Astrocyte (in vitro differentiated cells and primary cell): ENCODE data around the gene SLC22A31. TPM values are rescaled to one million over a fixed set of nuclear protein-coding genes. Genes with fewer than 3 reads are reported as not detected.

Source experiments
- DNase-seq: peaks from one replicate; pipeline ENCODE4 v3.0.0-alpha.2; 2010; ENCODE audit warnings: low read depth
- FAIRE-seq: peaks from 2 replicates; lab custom pipeline; 2011; peaks lifted over from hg19 to GRCh38; lab: Jason Lieb, UNC
- H2AFZ ChIP-seq: 2 replicates; pipeline ENCODE4 v1.6.0; 2012; ENCODE audit warnings: low read depth, low read length, inconsistent platforms
- H3K27ac ChIP-seq: 2 replicates; pipeline ENCODE4 v1.5.1; 2011; ENCODE audit warnings: low read depth, low read length, inconsistent platforms
- H3K27me3 ChIP-seq: 2 replicates; pipeline ENCODE4 v1.6.0; 2011; ENCODE audit warnings: low read length, inconsistent platforms; ENCODE audit not compliant: insufficient read depth
- H3K36me3 ChIP-seq: 2 replicates; pipeline ENCODE4 v1.5.1; 2011; ENCODE audit warnings: low read length, inconsistent platforms; ENCODE audit not compliant: insufficient read depth
- H3K4me1 ChIP-seq: 2 replicates; pipeline ENCODE4 v1.5.1; 2011; ENCODE audit warnings: low read length, inconsistent platforms; ENCODE audit not compliant: insufficient read depth
- H3K4me2 ChIP-seq: 2 replicates; pipeline ENCODE4 v1.6.0; 2012; ENCODE audit warnings: low read length, inconsistent platforms
- H3K4me3 ChIP-seq: 2 replicates; pipeline ENCODE4 v1.5.1; 2011; ENCODE audit warnings: low read depth, mild to moderate bottlenecking, low read length, inconsistent platforms; ENCODE audit not compliant: insufficient read depth
- H3K79me2 ChIP-seq: 2 replicates; pipeline ENCODE4 v1.6.0; 2012; ENCODE audit warnings: mild to moderate bottlenecking, low read length, inconsistent platforms; ENCODE audit not compliant: insufficient read depth
- H3K9ac ChIP-seq: 2 replicates; pipeline ENCODE4 v1.6.0; 2012; ENCODE audit warnings: mild to moderate bottlenecking, low read length, inconsistent platforms
- H3K9me3 ChIP-seq: 2 replicates; pipeline ENCODE4 v1.5.1; 2012; ENCODE audit warnings: low read depth, mild to moderate bottlenecking, low read length, inconsistent platforms; ENCODE audit not compliant: insufficient read depth
- H4K20me1 ChIP-seq: 2 replicates; pipeline ENCODE4 v1.6.0; 2012; ENCODE audit warnings: low read length, inconsistent platforms; ENCODE audit not compliant: insufficient read depth
- H3K27ac Mint-ChIP-seq: one replicate; pipeline ENCODE4 v1.8.0; 2021; ENCODE audit warnings: mild to moderate bottlenecking, mixed read lengths; ENCODE audit not compliant: unreplicated experiment
- H3K27me3 Mint-ChIP-seq: one replicate; pipeline ENCODE4 v1.8.0; 2021; ENCODE audit warnings: low read depth, mixed read lengths; ENCODE audit not compliant: unreplicated experiment
- H3K36me3 Mint-ChIP-seq: one replicate; pipeline ENCODE4 v1.8.0; 2021; ENCODE audit warnings: low read depth, mixed read lengths; ENCODE audit not compliant: unreplicated experiment
- H3K4me1 Mint-ChIP-seq: one replicate; pipeline ENCODE4 v1.8.0; 2021; ENCODE audit warnings: low read depth, mixed read lengths; ENCODE audit not compliant: unreplicated experiment
- H3K4me3 Mint-ChIP-seq: one replicate; pipeline ENCODE4 v1.8.0; 2021; ENCODE audit warnings: mild to moderate bottlenecking, moderate library complexity, mixed read lengths; ENCODE audit not compliant: unreplicated experiment
- H3K9me3 Mint-ChIP-seq: one replicate; pipeline ENCODE4 v1.8.0; 2021; ENCODE audit warnings: mild to moderate bottlenecking, mixed read lengths; ENCODE audit not compliant: unreplicated experiment
- CTCF ChIP-seq: IDR thresholded peaks from 2 replicates; pipeline ENCODE4 v1.5.1; 2011; ENCODE audit warnings: low read depth, mild to moderate bottlenecking, inconsistent platforms, low read length, moderate library complexity; ENCODE audit not compliant: insufficient read depth
- EZH2 ChIP-seq: IDR thresholded peaks from 2 replicates; pipeline ENCODE4 v1.6.1; 2012; ENCODE audit warnings: mild to moderate bottlenecking, low read length, inconsistent platforms; ENCODE audit not compliant: insufficient read depth
- total RNA-seq: library from RNA; stranded (reverse); gene quantifications from 2 replicates; pipeline ENCODE4 v1.2.1, GENCODE V29; 2021

SLC22A31 gene
- total RNA-seq, 1 donor from 2014 or later, result 1.3 TPM

- no peak overlapping the region for H3K4me2 ChIP-seq
- peaks cover 19% of the 10 kb centered on the region for H3K27me3 Mint-ChIP-seq
- no peaks in the 10 kb centered on the region for H3K4me1 Mint-ChIP-seq
- H3K4me3 ChIP-seq, result no peak overlapping the region
- H3K79me2 ChIP-seq, result no peaks in the 10 kb centered on the region
- H3K27ac Mint-ChIP-seq, result no peak overlapping the region
- H3K36me3 ChIP-seq, result no peaks in the 10 kb centered on the region
- FAIRE-seq (no peak), DNase-seq (no peak)
- H3K4me1 ChIP-seq, result no peaks in the 10 kb centered on the region
- no peak overlapping the region for H3K27ac ChIP-seq
- H2AFZ ChIP-seq, result no peak overlapping the region
- H4K20me1 ChIP-seq, result peaks cover 6% of the 10 kb centered on the region
- TF ChIP-seq CTCF (no peak), EZH2 (no peak)
- H3K9ac ChIP-seq, result no peak overlapping the region
- no peaks in the 10 kb centered on the region for H3K9me3 ChIP-seq
- no peaks in the 10 kb centered on the region for H3K36me3 Mint-ChIP-seq
- H3K4me3 Mint-ChIP-seq, result no peak overlapping the region
- peaks cover 4% of the 10 kb centered on the region for H3K27me3 ChIP-seq
- H3K9me3 Mint-ChIP-seq, result no peaks in the 10 kb centered on the region
These were observed 16.9 kb downstream of the SLC22A31 start for GRCh38 chr16:89183463-89183862.

- H3K27me3 Mint-ChIP-seq, result peaks cover 19% of the 10 kb centered on the region
- no peak overlapping the region for H3K4me3 Mint-ChIP-seq
- H3K9me3 Mint-ChIP-seq, result no peaks in the 10 kb centered on the region
- no peak overlapping the region for H3K27ac ChIP-seq
- no peak overlapping the region for H3K27ac Mint-ChIP-seq
- no peaks in the 10 kb centered on the region for H3K36me3 Mint-ChIP-seq
- no peak overlapping the region for H3K9ac ChIP-seq
- H3K9me3 ChIP-seq, result no peaks in the 10 kb centered on the region
- H3K4me2 ChIP-seq, result no peak overlapping the region
- no peaks in the 10 kb centered on the region for H4K20me1 ChIP-seq
- H3K4me1 ChIP-seq, result no peaks in the 10 kb centered on the region
- TF ChIP-seq CTCF (no peak), EZH2 (no peak)
- DNase-seq (no peak), FAIRE-seq (no peak)
- H3K27me3 ChIP-seq, result peaks cover 4% of the 10 kb centered on the region
- H3K36me3 ChIP-seq, result no peaks in the 10 kb centered on the region
- no peak overlapping the region for H3K4me3 ChIP-seq
- H3K79me2 ChIP-seq, result no peaks in the 10 kb centered on the region
- no peaks in the 10 kb centered on the region for H3K4me1 Mint-ChIP-seq
- no peak overlapping the region for H2AFZ ChIP-seq
These were observed 20.6 kb downstream of the SLC22A31 start for GRCh38 chr16:89179656-89180315.

GRCh38 chr16:89179148-89179484, 21.2 kb downstream of the SLC22A31 start:
- Histone ChIP-seq H4K20me1 (no peaks in the 10 kb centered on the region), H3K36me3 (no peaks in the 10 kb centered on the region), H3K9ac (no peak overlapping the region)

More at GRCh38 chr16:89179148-89179484, 21.2 kb downstream of the SLC22A31 start:
- Histone ChIP-seq H3K27me3 (peaks cover 4% of the 10 kb centered on the region), H3K4me2 (no peak overlapping the region), H3K79me2 (no peaks in the 10 kb centered on the region), H3K4me1 (no peaks in the 10 kb centered on the region), H2AFZ (no peak overlapping the region), H3K4me3 (no peak overlapping the region), H3K9me3 (no peaks in the 10 kb centered on the region), H3K27ac (no peak overlapping the region)
- no peak for DNase-seq
- Mint-ChIP-seq H3K27ac (no peak overlapping the region), H3K36me3 (no peaks in the 10 kb centered on the region), H3K9me3 (no peaks in the 10 kb centered on the region), H3K27me3 (peaks cover 22% of the 10 kb centered on the region), H3K4me3 (no peak overlapping the region), H3K4me1 (no peaks in the 10 kb centered on the region)
- TF ChIP-seq EZH2 (no peak), CTCF (no peak)
- no peak for FAIRE-seq
